CD14-positive monocyte (primary cell): ENCODE results near the gene ISL1. TPM values are rescaled to one million over a fixed set of nuclear protein-coding genes. Genes with fewer than 3 reads are reported as not detected.

ENCODE experiments used
- DNase-seq, 3 donors: peaks; one replicate each; pipeline ENCODE4 v3.0.0-alpha.2; 2011 to 2022
- H2AFZ ChIP-seq: 2 replicates; pipeline ENCODE4 v1.6.0; 2012; ENCODE audit warnings: mild to moderate bottlenecking, low read depth, low read length, inconsistent platforms; ENCODE audit not compliant: insufficient read depth, poor library complexity, severe bottlenecking
- H3K27ac ChIP-seq, 2 donors: 1 replicate in 1 of 2; 2 replicates in 1 of 2; pipeline ENCODE4 v1.5.1; 2012 to 2013; ENCODE audit warnings: low read length in 2 of 2, control low read depth in 1 of 2, inconsistent platforms in 1 of 2, low read depth in 1 of 2, mild to moderate bottlenecking in 1 of 2
- H3K27me3 ChIP-seq, 2 donors: one replicate each; pipeline versions ENCODE4 v1.6.0 to v1.6.1; 2011 to 2013; ENCODE audit warnings: low read length in 2 of 2; ENCODE audit not compliant: control insufficient read depth in 2 of 2, insufficient read depth in 2 of 2
- H3K36me3 ChIP-seq, 2 donors: replicated peaks in 1 of 2; 1 replicate in 1 of 2; 2 replicates in 1 of 2; pipeline versions ENCODE4 v1.5.1 to v1.6.1; 2012 to 2013; ENCODE audit warnings: low read length in 2 of 2, control low read depth in 1 of 2, inconsistent platforms in 1 of 2, mild to moderate bottlenecking in 1 of 2; ENCODE audit not compliant: insufficient read depth in 2 of 2, control insufficient read depth in 1 of 2
- H3K4me1 ChIP-seq, 2 donors: 1 replicate in 1 of 2; 2 replicates in 1 of 2; pipeline versions ENCODE4 v1.5.1 to v1.6.1; 2012 to 2013; ENCODE audit warnings: low read length in 2 of 2, control low read depth in 1 of 2, inconsistent platforms in 1 of 2, mild to moderate bottlenecking in 1 of 2, moderate library complexity in 1 of 2; ENCODE audit not compliant: insufficient read depth in 2 of 2, control insufficient read depth in 1 of 2
- H3K4me2 ChIP-seq: replicated peaks from 2 replicates; pipeline ENCODE3; 2012; ENCODE audit warnings: low read length, moderate library complexity, mild to moderate bottlenecking; ENCODE audit not compliant: poor library complexity, severe bottlenecking; ENCODE audit errors: extremely low read depth
- H3K4me3 ChIP-seq, 3 experiments: fragments of 200-600 bp in 1 of 3; sonication (generic) in 1 of 3; replicated peaks in 1 of 3; 1 replicate in 2 of 3; 2 replicates in 1 of 3; pipeline ENCODE4 v1.5.1; 2011 to 2013; ENCODE audit warnings: low read length in 3 of 3, mild to moderate bottlenecking in 3 of 3, control low read depth in 2 of 3, low read depth in 2 of 3, inconsistent platforms in 1 of 3, moderate library complexity in 1 of 3
- H3K79me2 ChIP-seq: 2 replicates; pipeline ENCODE4 v1.6.0; 2012; ENCODE audit warnings: mild to moderate bottlenecking, control low read depth, inconsistent platforms, low read length, moderate library complexity; ENCODE audit not compliant: insufficient read depth
- H3K9ac ChIP-seq: 2 replicates; pipeline ENCODE4 v1.6.0; 2017; ENCODE audit warnings: low read length, mild to moderate bottlenecking; ENCODE audit not compliant: insufficient read depth, poor library complexity, severe bottlenecking
- H3K9me3 ChIP-seq, 2 donors: replicated peaks in 1 of 2; 1 replicate in 1 of 2; 2 replicates in 1 of 2; pipeline versions ENCODE4 v1.5.1 to v1.6.1; 2012 to 2013; ENCODE audit warnings: low read length in 2 of 2, control low read depth in 1 of 2; ENCODE audit not compliant: control insufficient read depth in 1 of 2, insufficient read depth in 1 of 2
- H4K20me1 ChIP-seq: 2 replicates; pipeline ENCODE4 v1.6.0; 2012; ENCODE audit warnings: mild to moderate bottlenecking, low read length, control low read depth, moderate library complexity; ENCODE audit not compliant: insufficient read depth
- H3K27ac Mint-ChIP-seq, 7 donors: one replicate each; pipeline ENCODE4 v1.8.0; 2020; ENCODE audit warnings: mild to moderate bottlenecking in 7 of 7, mixed read lengths in 7 of 7, moderate library complexity in 6 of 7, inconsistent platforms in 2 of 7
- H3K27me3 Mint-ChIP-seq, 3 donors: one replicate each; pipeline ENCODE4 v1.8.0; 2021 to 2022; ENCODE audit warnings: low read depth in 3 of 3, mild to moderate bottlenecking in 3 of 3, mixed read lengths in 3 of 3, moderate library complexity in 3 of 3, inconsistent platforms in 1 of 3
- H3K36me3 Mint-ChIP-seq, 2 donors: one replicate each; pipeline ENCODE4 v1.8.0; 2020; ENCODE audit warnings: mixed read lengths in 2 of 2, inconsistent platforms in 1 of 2, mild to moderate bottlenecking in 1 of 2
- H3K4me1 Mint-ChIP-seq: one replicate; pipeline ENCODE4 v1.8.0; 2020; ENCODE audit warnings: mild to moderate bottlenecking, mixed read lengths
- H3K4me3 Mint-ChIP-seq, 2 donors: one replicate each; pipeline ENCODE4 v1.8.0; 2020; ENCODE audit warnings: mild to moderate bottlenecking in 2 of 2, mixed read lengths in 2 of 2, moderate library complexity in 1 of 2
- H3K9me3 Mint-ChIP-seq, 7 donors: one replicate each; pipeline ENCODE4 v1.8.0; 2020 to 2022; ENCODE audit warnings: mixed read lengths in 7 of 7, mild to moderate bottlenecking in 6 of 7, moderate library complexity in 6 of 7, inconsistent platforms in 2 of 7
- WGBS: methylation state at CpG from one replicate; pipeline ENCODE4 v1.1.5; 2013; ENCODE audit warnings: missing lambda C conversion rate; ENCODE audit not compliant: insufficient coverage; 5-methylcytosine and 5-hydroxymethylcytosine counted together
- intact Hi-C, 2 donors: fragments of 100-400 bp; cut with micrococcal nuclease; formaldehyde crosslinking; loops; one replicate each; pipeline versions ENCODE4 v1.15.0 to v1.15.1; 2023
- polyA plus RNA-seq, 3 donors: library from polyadenylated mRNA; depleted of rRNA in 1 of 3; unstranded in 2 of 3; stranded (reverse) in 1 of 3; fragments of 300-500 nt in 2 of 3; fragments of >200 nt in 1 of 3; fragmentation: Illumina TruSeq in 2 of 3; gene quantifications; 1 replicate in 2 of 3; 2 replicates in 1 of 3; pipeline ENCODE4 v1.2.3, GENCODE V29; 2012 to 2021
- TF ChIP-seq, protein P1 (sequence below): fragments of 200-600 bp; IDR thresholded peaks from one replicate; pipeline ENCODE4 v1.8.0; 2022; ENCODE audit warnings: antibody characterized with exemption, mild to moderate bottlenecking

Gene ISL1
- polyA plus RNA-seq, 3 donors: not detected

DNA sequence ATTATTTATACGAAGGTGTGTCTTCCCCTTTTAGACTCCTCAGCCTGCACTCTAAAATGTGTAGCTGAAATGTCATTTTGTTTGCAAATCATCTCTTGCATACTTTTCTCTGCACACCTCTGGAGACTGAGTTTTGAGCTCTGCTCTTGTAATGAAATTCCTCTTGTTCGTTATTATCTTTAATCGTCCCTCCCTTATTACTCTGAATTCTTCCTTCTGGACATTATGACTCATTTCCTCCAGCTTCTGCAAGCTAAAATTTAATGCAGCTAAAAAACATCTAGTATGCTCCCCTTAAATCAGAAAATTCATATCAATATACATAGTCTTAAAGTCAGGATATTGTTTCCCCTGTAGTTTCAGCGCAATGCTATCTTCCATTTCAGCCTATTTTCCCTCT, 13.5 kb downstream of the ISL1 start:
- H3K9ac ChIP-seq: no peak overlapping the region
- peaks cover 3 to 27% of the 10 kb centered on the region in 2 donors for H3K9me3 ChIP-seq
- Mint-ChIP-seq H3K4me1 (no peaks in the 10 kb centered on the region), H3K27ac (no peak overlapping the region), H3K4me3 (peak overlapping the region in 1 of 2 donors; percentile 54), H3K9me3 (peaks cover 0 to 29% (median 17%) of the 10 kb centered on the region in 7 donors), H3K27me3 (peaks cover 43 to 76% (median 58%) of the 10 kb centered on the region in 3 donors), H3K36me3 (no peaks in the 10 kb centered on the region)
- H3K4me3 ChIP-seq: no peak overlapping the region
- no peak for DNase-seq
- no peaks in the 10 kb centered on the region for H4K20me1 ChIP-seq
- TF ChIP-seq, protein P1, sequence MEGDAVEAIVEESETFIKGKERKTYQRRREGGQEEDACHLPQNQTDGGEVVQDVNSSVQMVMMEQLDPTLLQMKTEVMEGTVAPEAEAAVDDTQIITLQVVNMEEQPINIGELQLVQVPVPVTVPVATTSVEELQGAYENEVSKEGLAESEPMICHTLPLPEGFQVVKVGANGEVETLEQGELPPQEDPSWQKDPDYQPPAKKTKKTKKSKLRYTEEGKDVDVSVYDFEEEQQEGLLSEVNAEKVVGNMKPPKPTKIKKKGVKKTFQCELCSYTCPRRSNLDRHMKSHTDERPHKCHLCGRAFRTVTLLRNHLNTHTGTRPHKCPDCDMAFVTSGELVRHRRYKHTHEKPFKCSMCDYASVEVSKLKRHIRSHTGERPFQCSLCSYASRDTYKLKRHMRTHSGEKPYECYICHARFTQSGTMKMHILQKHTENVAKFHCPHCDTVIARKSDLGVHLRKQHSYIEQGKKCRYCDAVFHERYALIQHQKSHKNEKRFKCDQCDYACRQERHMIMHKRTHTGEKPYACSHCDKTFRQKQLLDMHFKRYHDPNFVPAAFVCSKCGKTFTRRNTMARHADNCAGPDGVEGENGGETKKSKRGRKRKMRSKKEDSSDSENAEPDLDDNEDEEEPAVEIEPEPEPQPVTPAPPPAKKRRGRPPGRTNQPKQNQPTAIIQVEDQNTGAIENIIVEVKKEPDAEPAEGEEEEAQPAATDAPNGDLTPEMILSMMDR: no peak
- no peaks in the 10 kb centered on the region for H3K79me2 ChIP-seq
- H2AFZ ChIP-seq: no peak overlapping the region
- WGBS: no CpG with 5 or more reads among the region's 4 CpGs
- no peaks in the 10 kb centered on the region for H3K4me1 ChIP-seq
- H3K36me3 ChIP-seq: no peaks in the 10 kb centered on the region
- H3K27ac ChIP-seq: no peak overlapping the region
- H3K27me3 ChIP-seq: peaks cover 44 to 73% of the 10 kb centered on the region in 2 donors
- H3K4me2 ChIP-seq: no peak overlapping the region
- intact Hi-C loops: no loop called here

DNA sequence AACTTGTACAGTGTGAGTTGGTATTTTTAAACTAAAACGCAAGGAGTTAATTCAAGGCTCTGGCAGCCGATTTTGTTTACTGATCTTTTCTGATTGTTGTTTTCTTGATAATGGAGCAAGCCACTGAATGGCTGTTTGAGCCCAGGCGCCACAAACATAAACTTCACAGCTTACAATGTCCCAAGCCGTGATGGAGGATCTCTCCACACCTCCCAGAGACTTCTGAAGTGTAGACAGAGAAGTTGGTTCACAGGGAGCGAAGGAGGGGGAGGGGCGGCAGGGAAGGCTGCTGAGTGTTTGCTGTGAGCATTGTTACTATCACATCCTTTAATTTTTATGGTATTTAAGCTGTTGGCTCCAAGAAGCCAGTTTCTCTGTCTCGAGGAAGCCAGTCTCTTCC, 14.7 kb downstream of the ISL1 start:
- WGBS: no CpG with 5 or more reads among the region's 7 CpGs
- Mint-ChIP-seq H3K4me1 (no peaks in the 10 kb centered on the region), H3K27ac (no peak overlapping the region), H3K4me3 (peak overlapping the region in 1 of 2 donors; percentile 68), H3K9me3 (peaks cover 0 to 29% (median 17%) of the 10 kb centered on the region in 7 donors), H3K36me3 (no peaks in the 10 kb centered on the region), H3K27me3 (peaks cover 41 to 68% (median 52%) of the 10 kb centered on the region in 3 donors)
- peaks cover 44 to 67% of the 10 kb centered on the region in 2 donors for H3K27me3 ChIP-seq
- intact Hi-C loops: no loop called here
- H3K36me3 ChIP-seq: no peaks in the 10 kb centered on the region
- no peak for DNase-seq
- H3K27ac ChIP-seq: no peak overlapping the region
- H3K4me3 ChIP-seq: no peak overlapping the region
- H3K79me2 ChIP-seq: no peaks in the 10 kb centered on the region
- H2AFZ ChIP-seq: no peak overlapping the region
- TF ChIP-seq, protein P1: no peak
- H3K9me3 ChIP-seq: peaks cover 3 to 27% of the 10 kb centered on the region in 2 donors
- H4K20me1 ChIP-seq: no peaks in the 10 kb centered on the region
- H3K4me2 ChIP-seq: no peak overlapping the region
- H3K4me1 ChIP-seq: no peaks in the 10 kb centered on the region
- no peak overlapping the region for H3K9ac ChIP-seq
